Activated T-helper 1 cell treated with Interleukin-2 at 50 U/mL for 16 hours (primary cell): ENCODE measurements around the gene PRSS23.

Experiments
- DNase-seq: peaks from one replicate; pipeline ENCODE4 v3.0.0-alpha.2; 2020; ENCODE audit warnings: low read depth

PRSS23 gene

DNA sequence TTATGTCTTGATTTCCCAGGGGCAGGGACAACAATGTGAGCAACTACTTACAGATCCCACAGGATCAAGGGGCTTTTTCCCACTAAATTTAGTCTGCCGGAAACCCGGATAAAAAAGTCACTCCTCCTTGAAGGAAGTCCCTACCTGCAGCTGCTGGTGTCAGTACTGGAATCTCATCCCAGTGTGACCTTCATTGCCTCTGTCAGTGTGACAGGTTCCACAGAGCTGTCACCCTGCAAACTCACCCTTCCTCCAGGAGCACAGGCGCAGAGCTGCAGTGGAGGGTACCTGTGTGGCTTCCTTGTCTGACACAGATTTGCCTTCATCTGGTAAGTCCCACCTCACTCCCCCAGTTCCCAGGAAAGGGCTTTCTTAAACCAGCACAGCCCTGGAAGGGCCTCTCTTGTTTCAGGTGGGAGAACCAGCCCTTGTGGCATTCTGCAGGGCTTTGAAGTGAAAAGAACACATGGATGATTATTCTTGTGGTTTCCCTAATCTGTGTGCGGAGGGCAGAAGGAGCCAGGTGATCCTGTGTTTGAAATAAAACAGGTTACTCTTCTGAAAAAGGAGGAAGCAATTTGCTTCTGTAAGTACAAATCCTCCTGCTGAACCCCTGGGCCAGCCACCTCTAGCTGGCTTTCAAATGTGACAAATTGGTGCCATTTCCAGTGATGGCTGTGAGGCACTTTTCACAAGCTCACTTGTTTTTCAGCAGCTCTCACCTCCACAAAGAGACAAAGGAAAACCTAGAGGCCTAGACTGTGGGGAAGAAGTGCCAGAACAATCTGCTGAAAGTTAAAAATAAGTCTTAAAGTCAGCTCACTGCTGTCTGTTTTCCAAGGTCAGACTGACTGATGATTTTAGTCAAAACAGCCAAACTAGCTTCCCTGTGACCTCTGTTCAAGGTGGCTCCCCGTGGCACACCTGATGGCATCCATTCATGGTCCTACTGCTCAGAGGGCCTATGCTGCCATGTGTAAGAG, 9.2 kb upstream of the PRSS23 start:
- no peak for DNase-seq

DNA sequence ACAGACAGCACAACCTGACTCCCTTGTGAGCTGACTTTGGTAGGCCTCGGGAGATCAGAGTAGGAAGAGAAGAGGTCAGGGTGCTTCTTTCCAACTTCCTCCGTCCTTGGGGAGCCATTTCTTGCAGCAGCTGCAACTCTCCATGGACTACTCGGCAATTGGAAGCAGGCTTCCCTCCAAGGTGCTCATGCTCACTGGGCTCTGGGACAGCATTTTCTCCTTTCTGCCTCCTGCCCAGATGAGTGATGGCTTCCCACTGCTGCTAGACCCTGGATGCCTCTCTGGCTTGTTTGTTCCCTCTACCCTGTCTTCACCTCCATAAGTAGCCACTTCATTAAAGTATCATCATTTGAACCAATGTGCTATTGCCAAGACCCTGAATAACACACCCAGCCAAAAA, 8.2 kb upstream of the PRSS23 start:
- no peak for DNase-seq

- DNase-seq, result no peak
These were observed 7.0 kb upstream of the PRSS23 start for GRCh38 chr11:86793307-86793706.

GRCh38 chr11:86795511-86795910, 4.8 kb upstream of the PRSS23 start:
- DNase-seq, result no peak

- no peak for DNase-seq
These were observed 4.4 kb upstream of the PRSS23 start for GRCh38 chr11:86795949-86796348.

DNA sequence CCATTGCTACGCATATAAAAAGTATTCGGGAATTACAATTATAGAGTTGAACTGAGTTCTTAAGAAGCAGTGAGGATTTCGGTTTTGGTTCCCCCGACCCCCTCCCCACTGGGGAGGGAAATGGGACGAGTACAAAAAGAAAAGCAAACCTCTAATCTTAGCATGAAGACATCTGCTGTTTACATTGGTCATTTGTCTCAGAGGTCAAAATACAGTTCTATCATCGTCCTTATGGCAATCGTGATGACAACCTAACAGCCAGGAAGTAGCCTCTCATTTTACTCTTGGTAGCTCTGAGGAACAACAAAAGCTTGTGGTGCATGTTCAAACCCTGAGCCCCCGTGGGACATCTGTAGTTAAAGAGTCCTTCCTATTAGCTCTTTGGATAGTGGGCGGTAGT, 3.2 kb upstream of the PRSS23 start:
- DNase-seq, result no peak

DNA sequence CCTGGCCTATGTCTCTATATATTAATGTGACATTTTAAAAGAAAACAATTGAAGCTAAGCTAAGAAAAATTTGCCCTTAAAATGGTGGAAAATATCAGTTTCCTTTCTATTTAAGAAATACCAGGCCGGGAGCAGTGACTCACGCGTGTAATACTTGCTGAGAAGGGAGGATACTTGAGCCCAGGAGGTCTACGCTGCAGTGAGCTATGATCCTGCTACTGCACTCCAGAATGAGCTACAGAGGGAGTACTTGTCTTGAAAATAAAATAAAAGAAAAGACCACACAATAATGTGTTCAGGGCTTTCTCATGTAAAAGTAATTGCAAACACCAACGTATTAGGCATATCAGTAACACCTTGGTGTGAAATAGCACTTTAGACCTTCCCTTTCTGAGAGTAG, 1.4 kb upstream of the PRSS23 start:
- DNase-seq, result no peak

- DNase-seq, result no peak
These were observed 664 bp upstream of the PRSS23 start for GRCh38 chr11:86799680-86800075.

DNA sequence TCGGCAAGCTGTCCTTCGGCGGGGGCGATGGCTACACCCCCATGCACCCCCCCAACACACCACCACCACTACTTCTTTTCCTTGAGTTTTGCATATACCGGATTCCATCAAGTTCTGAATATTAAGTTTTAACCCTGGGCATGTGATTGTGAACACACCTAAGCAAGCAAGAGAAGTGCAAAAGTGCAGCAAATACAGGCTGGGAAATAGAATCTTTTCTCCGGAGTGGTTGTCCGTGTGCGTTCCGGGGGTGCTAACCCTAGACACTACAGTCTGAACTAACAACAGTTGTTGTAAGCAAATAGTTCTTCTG, 574 bp downstream of the PRSS23 start:
- no peak for DNase-seq

DNA sequence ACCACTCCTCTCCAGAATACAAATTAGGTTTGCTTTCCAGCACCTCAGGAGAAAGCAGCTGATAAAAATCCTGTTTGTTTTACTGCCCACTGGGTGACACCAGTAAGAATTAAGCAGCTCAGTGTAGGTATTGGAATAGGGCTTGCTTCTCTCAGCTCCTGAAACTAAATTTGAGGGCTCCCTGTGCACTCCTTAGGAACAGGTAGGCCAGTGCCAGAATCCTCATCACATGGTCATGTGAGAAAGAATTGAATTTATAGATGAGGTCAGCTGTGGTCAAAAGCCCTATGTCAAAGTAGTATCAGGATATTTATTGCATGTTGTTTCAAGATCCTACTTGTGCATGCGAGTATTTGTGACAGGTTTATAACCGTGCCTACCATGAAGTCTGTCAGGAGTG, 1.0 kb downstream of the PRSS23 start:
- no peak for DNase-seq

DNA sequence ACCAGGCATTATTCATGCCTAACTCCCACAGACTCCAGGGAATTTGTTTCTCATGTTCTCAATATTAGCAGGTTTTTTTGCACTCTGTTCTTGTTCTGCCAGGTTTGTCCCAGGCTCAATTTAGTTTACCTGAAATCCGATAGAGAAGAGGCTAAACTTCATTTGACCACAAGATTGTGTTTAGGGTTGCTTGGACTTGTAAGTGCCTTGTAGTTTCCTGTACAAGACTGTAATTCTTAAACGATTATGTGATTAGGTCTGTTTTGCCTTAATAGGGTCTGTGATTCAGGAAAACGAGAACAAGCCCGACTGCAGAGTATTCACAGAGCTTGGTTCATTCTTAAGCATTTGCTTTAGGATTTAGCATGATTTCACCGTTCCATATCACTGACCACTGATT, 1.8 kb downstream of the PRSS23 start:
- DNase-seq, result no peak

DNA sequence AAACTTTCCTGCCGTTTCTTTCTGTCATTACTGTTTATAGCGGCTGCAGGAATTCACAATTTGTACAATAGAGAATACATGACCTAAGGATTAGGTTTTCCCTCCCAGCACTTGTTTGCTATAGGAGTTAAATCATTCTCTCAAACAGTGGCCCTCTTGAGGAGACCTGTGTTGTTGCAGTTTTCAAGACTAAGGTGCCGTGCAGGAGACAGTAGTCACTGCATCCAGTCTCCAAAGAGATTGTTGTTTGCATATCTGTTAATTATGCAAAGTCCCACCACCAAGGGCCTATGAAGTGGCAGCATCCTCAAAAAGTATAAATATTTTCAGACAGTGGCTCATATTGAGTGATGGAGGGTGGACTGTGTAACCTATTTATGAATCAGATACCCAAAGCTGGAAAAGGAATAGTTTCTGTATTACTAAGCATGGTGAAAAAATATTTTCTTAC, 2.3 kb downstream of the PRSS23 start:
- DNase-seq, result no peak

DNA sequence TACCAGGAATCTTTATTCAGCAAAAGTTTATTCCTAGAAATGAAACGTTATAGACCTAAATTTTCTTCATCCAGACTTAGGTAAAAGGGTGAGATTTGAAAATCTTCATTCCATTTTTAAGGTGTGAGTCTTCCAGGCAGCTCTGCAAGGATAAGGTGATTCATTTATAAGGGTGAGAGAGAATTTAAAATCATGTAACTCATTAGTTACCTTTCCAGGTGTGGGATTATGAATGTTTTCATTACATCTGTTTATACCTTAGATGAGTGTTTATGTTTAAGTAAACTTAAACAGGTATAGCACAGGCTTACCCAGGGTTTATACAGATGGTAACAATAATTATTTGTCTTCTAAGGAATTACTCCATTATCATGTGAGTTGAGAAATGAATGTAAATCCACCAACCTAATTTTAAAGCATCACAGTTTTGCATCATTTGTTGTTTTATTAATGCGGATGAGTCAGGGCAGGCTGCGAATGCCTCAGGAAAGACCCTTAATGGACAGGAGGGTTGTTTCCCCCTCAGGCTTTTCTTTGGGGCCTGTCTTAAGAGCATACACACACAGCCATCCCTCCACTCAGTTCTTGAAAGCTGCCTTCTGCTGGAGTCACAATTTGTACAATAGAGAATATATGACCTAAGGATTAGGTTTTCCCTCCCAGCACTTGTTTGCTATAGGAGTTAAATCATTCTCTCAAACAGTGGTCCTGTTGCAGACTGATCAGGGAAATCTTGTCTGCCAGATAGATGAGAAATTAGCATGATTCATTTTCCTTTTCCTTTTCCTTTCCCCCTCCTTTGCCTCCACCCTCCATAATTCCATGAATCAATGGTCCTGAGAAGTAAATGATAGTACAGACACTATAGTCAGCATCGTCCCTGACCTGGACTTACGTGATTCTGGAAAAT, 3.0 kb downstream of the PRSS23 start:
- DNase-seq, result no peak

- DNase-seq, result no peak
These were observed 4.6 kb downstream of the PRSS23 start for GRCh38 chr11:86804951-86805350.

GRCh38 chr11:86805873-86806310, 5.5 kb downstream of the PRSS23 start:
- no peak for DNase-seq

GRCh38 chr11:86806903-86807302, 6.6 kb downstream of the PRSS23 start:
- DNase-seq, result no peak

- DNase-seq, result no peak
These were observed 7.0 kb downstream of the PRSS23 start for GRCh38 chr11:86807360-86807759.

- no peak for DNase-seq
These were observed 9.2 kb downstream of the PRSS23 start for GRCh38 chr11:86809561-86809960.

DNA sequence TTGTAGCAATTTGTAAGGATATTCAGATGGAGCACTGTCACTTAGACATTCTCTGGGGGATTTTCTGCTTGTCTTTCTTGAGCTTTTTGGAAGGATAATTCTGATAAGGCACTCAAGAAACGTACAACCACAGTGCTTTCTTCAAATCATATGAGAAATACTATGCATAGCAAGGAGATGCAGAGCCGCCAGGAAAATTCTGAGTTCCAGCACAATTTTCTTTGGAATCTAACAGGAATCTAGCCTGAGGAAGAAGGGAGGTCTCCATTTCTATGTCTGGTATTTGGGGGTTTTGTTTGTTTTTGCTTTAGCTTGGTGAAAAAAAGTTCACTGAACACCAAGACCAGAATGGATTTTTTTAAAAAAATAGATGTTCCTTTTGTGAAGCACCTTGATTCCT, 9.9 kb downstream of the PRSS23 start:
- DNase-seq, result no peak

DNA sequence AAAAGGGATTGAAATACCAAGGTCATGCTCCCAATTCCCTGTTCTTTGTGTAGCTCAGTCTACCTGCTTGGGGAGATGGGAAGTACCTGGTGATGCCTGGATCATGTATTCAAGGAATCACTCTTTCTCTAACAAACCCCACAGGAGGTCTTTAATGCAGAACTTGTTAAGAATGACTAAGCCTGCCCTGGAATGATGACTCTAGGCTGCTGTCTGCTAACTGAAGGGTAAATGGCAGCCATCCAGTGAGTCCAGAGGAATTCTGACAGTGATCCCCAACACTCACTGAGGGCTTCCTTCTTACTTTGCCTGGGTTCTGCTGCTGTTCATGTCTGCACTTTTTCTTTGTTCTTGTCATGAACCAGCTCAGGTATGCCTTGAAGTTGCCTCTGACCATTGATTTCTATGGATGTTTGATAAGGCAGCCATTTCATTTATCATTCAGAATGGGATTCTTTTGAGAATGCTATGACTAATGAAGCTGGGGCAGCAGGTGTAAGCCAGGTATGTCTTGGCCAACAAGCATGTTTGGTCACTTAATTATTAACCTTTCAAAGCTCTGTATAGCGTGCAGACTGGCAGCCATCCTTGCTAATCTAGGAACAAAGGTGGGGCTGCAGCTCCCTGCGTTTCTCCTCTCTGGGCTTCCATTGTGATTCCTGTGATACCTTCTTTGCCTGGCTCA, 11.4 kb downstream of the PRSS23 start:
- DNase-seq, result no peak

- no peak for DNase-seq
These were observed 12.0 kb downstream of the PRSS23 start for GRCh38 chr11:86812322-86812670.

- DNase-seq, result no peak
These were observed 12.6 kb downstream of the PRSS23 start for GRCh38 chr11:86812981-86813380.

GRCh38 chr11:86814775-86815174, 14.4 kb downstream of the PRSS23 start:
- DNase-seq, result no peak
